KOPT-K1 (cell line): ENCODE results near the gene CDNF.
"Not testable (repeated sequence)": the region's sequence is repeated elsewhere in the genome, so short reads cannot be mapped to it uniquely, and the experiment has no call there.

ENCODE experiments used
- H3K27ac ChIP-seq: fragments of 200-600 bp; sonication (generic); 2 replicates; pipeline ENCODE4 v1.5.1; 2016; ENCODE audit warnings: antibody characterized with exemption, mild to moderate bottlenecking, low read depth, low read length; ENCODE audit not compliant: poor library complexity, severe bottlenecking
- H3K36me3 ChIP-seq: fragments of 200-600 bp; sonication (generic); 2 replicates; pipeline ENCODE4 v1.5.1; 2017; ENCODE audit warnings: antibody characterized with exemption, mild to moderate bottlenecking, low read length, moderate library complexity; ENCODE audit not compliant: insufficient read depth
- H3K9me3 ChIP-seq: fragments of 200-600 bp; sonication (generic); 2 replicates; pipeline ENCODE4 v1.5.1; 2017; ENCODE audit warnings: antibody characterized with exemption, low read length, mild to moderate bottlenecking; ENCODE audit not compliant: insufficient read depth, poor library complexity, severe bottlenecking

The CDNF gene

GRCh38 chr10:14837757-14838581, at the start of gene CDNF, which contains the start of the genes HSPA14 and MSANTD7:
TSS of gene CDNF (minus strand) at chr10:14838037. CDS start at chr10:14837946, 91 bp downstream.
TSS of gene HSPA14 (plus strand) at chr10:14838306. CDS start at chr10:14838403, 97 bp downstream.
TSS of gene MSANTD7 (plus strand) at chr10:14838306. CDS start at chr10:14842285, 3,979 bp downstream.
- Histone ChIP-seq H3K9me3 (no peaks in the 10 kb centered on the region), H3K27ac (peak within 1 kb of the TSS; percentile 93), H3K36me3 (peaks cover 30% of the 10 kb centered on the region)

- no peaks in the 10 kb centered on the region for H3K9me3 ChIP-seq
- peaks cover 52% of the 10 kb centered on the region for H3K36me3 ChIP-seq
- no peak overlapping the region for H3K27ac ChIP-seq
Measured at GRCh38 chr10:14884082-14884481, 46.2 kb upstream of the CDNF start.

GRCh38 chr10:14880229-14880628, 42.4 kb upstream of the CDNF start:
- Histone ChIP-seq H3K27ac (no peak overlapping the region), H3K36me3 (peaks cover 22% of the 10 kb centered on the region)

GRCh38 chr10:14879928-14880193, 42.0 kb upstream of the CDNF start:
- H3K36me3 ChIP-seq: peaks cover 18% of the 10 kb centered on the region
- H3K9me3 ChIP-seq: no peaks in the 10 kb centered on the region
- H3K27ac ChIP-seq: no peak overlapping the region

More at GRCh38 chr10:14880229-14880628, 42.4 kb upstream of the CDNF start:
- H3K9me3 ChIP-seq: no peaks in the 10 kb centered on the region

- peak overlapping the region; percentile 87 for H3K27ac ChIP-seq
Measured at GRCh38 chr10:14879124-14879927, 41.5 kb upstream of the CDNF start.

GRCh38 chr10:14878266-14879123, 40.7 kb upstream of the CDNF start, which contains the start of gene SUV39H2:
TSS of gene SUV39H2 (plus strand) at chr10:14878866. CDS start at chr10:14878889, 23 bp downstream.
- Histone ChIP-seq H3K27ac (peak within 1 kb of the TSS; percentile 87), H3K36me3 (peaks cover 20% of the 10 kb centered on the region), H3K9me3 (no peaks in the 10 kb centered on the region)

More at GRCh38 chr10:14879124-14879927, 41.5 kb upstream of the CDNF start:
- H3K36me3 ChIP-seq: peaks cover 15% of the 10 kb centered on the region
- no peaks in the 10 kb centered on the region for H3K9me3 ChIP-seq

GRCh38 chr10:14876764-14877163, 38.9 kb upstream of the CDNF start:
- no peaks in the 10 kb centered on the region for H3K9me3 ChIP-seq
- H3K27ac ChIP-seq: no peak overlapping the region
- peaks cover 29% of the 10 kb centered on the region for H3K36me3 ChIP-seq

GRCh38 chr10:14875941-14876340, 38.1 kb upstream of the CDNF start:
- peaks cover 33% of the 10 kb centered on the region for H3K36me3 ChIP-seq
- H3K9me3 ChIP-seq: no peaks in the 10 kb centered on the region
- no peak overlapping the region for H3K27ac ChIP-seq

GRCh38 chr10:14873090-14873760, 35.4 kb upstream of the CDNF start:
- Histone ChIP-seq H3K36me3 (peaks cover 60% of the 10 kb centered on the region), H3K9me3 (no peaks in the 10 kb centered on the region), H3K27ac (no peak overlapping the region)

GRCh38 chr10:14864871-14865270, 27.0 kb upstream of the CDNF start:
- not testable (repeated sequence) for H3K27ac ChIP-seq, H3K9me3 ChIP-seq
- peaks cover 71% of the 10 kb centered on the region for H3K36me3 ChIP-seq

- not testable (repeated sequence) for H3K27ac ChIP-seq, H3K9me3 ChIP-seq
- peaks cover 71% of the 10 kb centered on the region for H3K36me3 ChIP-seq
Measured at GRCh38 chr10:14864466-14864865, 26.6 kb upstream of the CDNF start.

GRCh38 chr10:14860791-14861190, 23.0 kb upstream of the CDNF start:
- H3K9me3 ChIP-seq: no peaks in the 10 kb centered on the region
- H3K36me3 ChIP-seq: peaks cover 71% of the 10 kb centered on the region
- no peak overlapping the region for H3K27ac ChIP-seq

GRCh38 chr10:14859775-14860174, 21.9 kb upstream of the CDNF start:
- Histone ChIP-seq H3K27ac (no peak overlapping the region), H3K9me3 (no peaks in the 10 kb centered on the region), H3K36me3 (peaks cover 77% of the 10 kb centered on the region)

GRCh38 chr10:14859043-14859442, 21.2 kb upstream of the CDNF start:
- no peak overlapping the region for H3K27ac ChIP-seq
- no peaks in the 10 kb centered on the region for H3K9me3 ChIP-seq
- peaks cover 84% of the 10 kb centered on the region for H3K36me3 ChIP-seq
